HCT116 (cell line): ENCODE measurements around the gene ANO4.

ENCODE experiments used
- ELF1 ChIP-seq: IDR thresholded peaks from 2 replicates; pipeline ENCODE4 v1.6.1; 2012; ENCODE audit warnings: low read depth, borderline replicate concordance
- POLR2A ChIP-seq: IDR thresholded peaks from 2 replicates; pipeline ENCODE4 v1.7.0; 2011; ENCODE audit warnings: borderline replicate concordance; ENCODE audit not compliant: insufficient read depth, insufficient read length; ENCODE audit errors: extremely low read depth
- SRF ChIP-seq: IDR thresholded peaks from 2 replicates; pipeline ENCODE4 v1.6.1; 2012; ENCODE audit warnings: low read depth
- TCF7L2 ChIP-seq: IDR thresholded peaks from 2 replicates; pipeline ENCODE4 v1.7.0; 2011; ENCODE audit warnings: borderline replicate concordance, inconsistent platforms; ENCODE audit not compliant: insufficient read depth, insufficient read length; ENCODE audit errors: extremely low read depth
- TF ChIP-seq, protein P1 (sequence below), 3 experiments: fragments of 200-600 bp in 1 of 3; sonication (generic) in 1 of 3; IDR thresholded peaks in 2 of 3; conservative IDR thresholded peaks in 1 of 3; 2 replicates each; pipeline ENCODE4 v1.5.1; 2012 to 2017; ENCODE audit warnings: low read depth in 2 of 3, low read length in 2 of 3, antibody characterized with exemption in 1 of 3, borderline replicate concordance in 1 of 3, control low read depth in 1 of 3, mild to moderate bottlenecking in 1 of 3, mixed read lengths in 1 of 3, mixed run types in 1 of 3, moderate library complexity in 1 of 3; ENCODE audit not compliant: insufficient read depth in 1 of 3
- TF ChIP-seq, protein P2 (sequence below): IDR thresholded peaks from 2 replicates; pipeline ENCODE4 v1.6.1; 2012
- TF ChIP-seq, protein P3 (sequence below): IDR thresholded peaks from 2 replicates; pipeline ENCODE4 v1.6.1; 2012

DNA sequence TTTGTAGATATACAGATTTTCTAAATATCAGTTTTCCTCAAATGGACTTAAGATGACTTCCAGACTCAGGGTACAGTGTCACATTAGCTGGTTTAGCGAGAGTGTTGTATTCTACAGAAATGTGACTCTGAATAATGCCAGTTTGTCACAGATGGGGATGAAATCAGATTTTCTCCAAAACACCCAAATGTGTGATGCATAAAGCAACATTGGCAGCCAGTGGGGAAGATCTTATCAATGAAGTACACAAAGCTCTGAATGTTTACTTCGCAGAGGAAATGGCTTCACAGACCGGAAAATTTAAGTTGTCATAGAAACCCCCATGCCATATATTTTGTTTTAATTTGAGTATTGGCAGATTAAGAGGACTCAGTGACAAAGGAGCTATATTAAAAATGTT is 29.9 kb downstream of the ANO4 start:
- TF ChIP-seq, protein P1, sequence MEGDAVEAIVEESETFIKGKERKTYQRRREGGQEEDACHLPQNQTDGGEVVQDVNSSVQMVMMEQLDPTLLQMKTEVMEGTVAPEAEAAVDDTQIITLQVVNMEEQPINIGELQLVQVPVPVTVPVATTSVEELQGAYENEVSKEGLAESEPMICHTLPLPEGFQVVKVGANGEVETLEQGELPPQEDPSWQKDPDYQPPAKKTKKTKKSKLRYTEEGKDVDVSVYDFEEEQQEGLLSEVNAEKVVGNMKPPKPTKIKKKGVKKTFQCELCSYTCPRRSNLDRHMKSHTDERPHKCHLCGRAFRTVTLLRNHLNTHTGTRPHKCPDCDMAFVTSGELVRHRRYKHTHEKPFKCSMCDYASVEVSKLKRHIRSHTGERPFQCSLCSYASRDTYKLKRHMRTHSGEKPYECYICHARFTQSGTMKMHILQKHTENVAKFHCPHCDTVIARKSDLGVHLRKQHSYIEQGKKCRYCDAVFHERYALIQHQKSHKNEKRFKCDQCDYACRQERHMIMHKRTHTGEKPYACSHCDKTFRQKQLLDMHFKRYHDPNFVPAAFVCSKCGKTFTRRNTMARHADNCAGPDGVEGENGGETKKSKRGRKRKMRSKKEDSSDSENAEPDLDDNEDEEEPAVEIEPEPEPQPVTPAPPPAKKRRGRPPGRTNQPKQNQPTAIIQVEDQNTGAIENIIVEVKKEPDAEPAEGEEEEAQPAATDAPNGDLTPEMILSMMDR (IDR thresholded peaks at IDR 0.05 in 2 of 3, conservative IDR thresholded peaks at IDR 0.05 in 1 of 3; ENCODE audit: borderline replicate concordance in 1 of 3, insufficient read depth in 1 of 3, low read depth in 2 of 3, low read length in 2 of 3), result no peak
- TF ChIP-seq, protein P2, sequence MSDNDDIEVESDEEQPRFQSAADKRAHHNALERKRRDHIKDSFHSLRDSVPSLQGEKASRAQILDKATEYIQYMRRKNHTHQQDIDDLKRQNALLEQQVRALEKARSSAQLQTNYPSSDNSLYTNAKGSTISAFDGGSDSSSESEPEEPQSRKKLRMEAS, result no peak
- TF ChIP-seq TCF7L2, result no peak
- TF ChIP-seq, protein P3, sequence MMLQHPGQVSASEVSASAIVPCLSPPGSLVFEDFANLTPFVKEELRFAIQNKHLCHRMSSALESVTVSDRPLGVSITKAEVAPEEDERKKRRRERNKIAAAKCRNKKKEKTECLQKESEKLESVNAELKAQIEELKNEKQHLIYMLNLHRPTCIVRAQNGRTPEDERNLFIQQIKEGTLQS, result no peak
- no peak for TF ChIP-seq ELF1
- TF ChIP-seq POLR2A, result no peak
- no peak for TF ChIP-seq SRF
